A673 (cell line): Measurements from ENCODE around the gene FAM120B.

Source experiments
- CTCF ChIP-seq: fragments of 300-800, 200-600 bp; sonication (generic); conservative IDR thresholded peaks from 2 replicates; pipeline ENCODE4 v1.5.1; 2017; ENCODE audit warnings: low read depth, mild to moderate bottlenecking, antibody characterized with exemption, low read length, moderate library complexity, mixed read lengths
- EZH2 ChIP-seq: fragments of 200-600 bp; sonication (generic); IDR thresholded peaks from 2 replicates; pipeline ENCODE4 v1.6.1; 2017; ENCODE audit warnings: borderline replicate concordance, low read depth, mild to moderate bottlenecking, mixed read lengths, antibody characterized with exemption, low read length; ENCODE audit not compliant: poor library complexity, severe bottlenecking

GRCh38 chr6:170404036-170404435 lies 97.5 kb downstream of the FAM120B start:
- TF ChIP-seq CTCF = no peak
- TF ChIP-seq EZH2 = no peak
